Activated T-helper 1 cell treated with anti-CD3 and anti-CD28 coated beads, Interleukin-12 subunit alpha, Interleukin-12 subunit beta, Interleukin-2, Interleukin-4 antibody, amounts not matched to agents 30 ng/mL and 10 ng/mL and 1 ng/mL, durations not matched to agents 14 hours and 24 hours and 36 hours (primary cell): ENCODE data around the gene MCC. TPM values are rescaled to one million over a fixed set of nuclear protein-coding genes. Genes with fewer than 3 reads are reported as not detected.

Source experiments
- DNase-seq: peaks from one replicate; pipeline ENCODE4 v3.0.0; 2021; ENCODE audit warnings: low spot score
- H3K27ac Mint-ChIP-seq: one replicate; pipeline ENCODE4 v1.8.0; 2021; ENCODE audit warnings: mild to moderate bottlenecking, mixed read lengths
- H3K27me3 Mint-ChIP-seq: one replicate; pipeline ENCODE4 v1.8.0; 2022; ENCODE audit warnings: mild to moderate bottlenecking, moderate library complexity, mixed read lengths; ENCODE audit not compliant: insufficient read depth
- H3K36me3 Mint-ChIP-seq: one replicate; pipeline ENCODE4 v1.8.0; 2021; ENCODE audit warnings: low read depth, mixed read lengths
- H3K4me1 Mint-ChIP-seq: one replicate; pipeline ENCODE4 v1.8.0; 2021; ENCODE audit warnings: low read depth, mixed read lengths
- H3K4me3 Mint-ChIP-seq: one replicate; pipeline ENCODE4 v1.8.0; 2021; ENCODE audit warnings: mild to moderate bottlenecking, moderate library complexity, mixed read lengths
- H3K9me3 Mint-ChIP-seq: one replicate; pipeline ENCODE4 v1.8.0; 2021; ENCODE audit warnings: mixed read lengths
- intact Hi-C: fragments of 100-400 bp; cut with micrococcal nuclease; formaldehyde crosslinking; loops from one replicate; pipeline ENCODE4 v1.15.1; 2024
- total RNA-seq: library from RNA; stranded (reverse); gene quantifications from 2 replicates; pipeline ENCODE4 v1.2.3, GENCODE V29; 2022

MCC gene
- total RNA-seq, 1 donor from 2014 or later: 1.3 TPM

DNA sequence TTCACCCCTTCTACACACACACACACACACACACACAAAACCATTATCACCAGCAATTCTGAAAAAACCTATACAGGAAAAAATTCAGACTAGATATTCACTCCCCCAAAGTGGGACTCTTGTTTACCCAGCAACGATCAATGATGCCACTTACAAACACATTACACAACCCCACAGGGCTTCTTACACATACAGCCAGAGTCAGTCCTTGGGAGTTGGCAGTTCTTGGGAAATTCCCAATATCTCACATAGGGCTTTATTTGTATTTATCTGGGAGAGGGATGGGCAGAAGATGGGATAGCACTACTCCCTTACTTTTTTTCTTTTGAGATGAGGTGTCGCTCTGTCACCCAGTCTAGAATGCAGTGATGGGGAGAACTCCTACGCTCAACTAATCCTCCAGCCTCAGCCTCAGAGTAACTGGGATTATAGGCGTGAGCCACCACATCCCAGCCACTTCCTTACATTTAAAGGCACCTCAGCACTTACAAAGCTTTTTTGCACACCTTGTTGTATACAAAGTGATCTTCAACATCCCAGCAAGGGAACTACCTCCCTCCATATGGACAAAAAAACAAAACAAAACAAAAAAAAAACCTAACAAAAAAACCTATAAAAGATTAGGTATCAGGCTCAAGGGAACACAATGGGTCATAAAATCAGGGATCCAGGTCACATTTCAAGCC lies 221.9 kb downstream of the MCC start:
- H3K9me3 Mint-ChIP-seq: no peaks in the 10 kb centered on the region
- intact Hi-C loops: no loop called here
- H3K36me3 Mint-ChIP-seq: no peaks in the 10 kb centered on the region

DNA sequence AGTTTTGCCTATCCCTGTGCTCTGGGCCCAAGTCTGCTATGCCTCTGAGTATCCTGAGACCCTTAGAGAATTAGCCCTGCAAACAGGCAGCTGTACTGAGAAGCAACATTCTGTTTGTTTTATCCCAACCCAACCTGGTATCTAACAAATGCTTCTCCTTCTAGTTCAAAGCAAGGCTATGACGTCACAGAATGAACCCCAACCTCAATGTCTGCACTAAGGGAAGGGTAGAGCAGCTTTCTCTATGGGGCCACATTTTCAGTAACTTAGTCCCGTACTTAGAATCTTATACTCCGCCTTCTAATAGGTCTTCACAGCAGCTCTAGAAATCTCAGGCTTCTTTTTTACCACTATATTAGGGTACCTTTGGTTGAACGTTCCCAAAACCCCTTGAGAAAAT lies 223.1 kb downstream of the MCC start:
- no peak overlapping the region for H3K27ac Mint-ChIP-seq
- peaks cover 9% of the 10 kb centered on the region for H3K27me3 Mint-ChIP-seq
- no peak overlapping the region for H3K4me3 Mint-ChIP-seq
- DNase-seq: no peak
- no peaks in the 10 kb centered on the region for H3K4me1 Mint-ChIP-seq
- no peaks in the 10 kb centered on the region for H3K36me3 Mint-ChIP-seq
- intact Hi-C loops: no loop called here
- H3K9me3 Mint-ChIP-seq: no peaks in the 10 kb centered on the region

More for the DNA sequence above, 221.9 kb downstream of the MCC start:
- Mint-ChIP-seq H3K4me1 (no peaks in the 10 kb centered on the region), H3K4me3 (no peak overlapping the region), H3K27ac (no peak overlapping the region), H3K27me3 (peaks cover 9% of the 10 kb centered on the region)
- no peak for DNase-seq

DNA sequence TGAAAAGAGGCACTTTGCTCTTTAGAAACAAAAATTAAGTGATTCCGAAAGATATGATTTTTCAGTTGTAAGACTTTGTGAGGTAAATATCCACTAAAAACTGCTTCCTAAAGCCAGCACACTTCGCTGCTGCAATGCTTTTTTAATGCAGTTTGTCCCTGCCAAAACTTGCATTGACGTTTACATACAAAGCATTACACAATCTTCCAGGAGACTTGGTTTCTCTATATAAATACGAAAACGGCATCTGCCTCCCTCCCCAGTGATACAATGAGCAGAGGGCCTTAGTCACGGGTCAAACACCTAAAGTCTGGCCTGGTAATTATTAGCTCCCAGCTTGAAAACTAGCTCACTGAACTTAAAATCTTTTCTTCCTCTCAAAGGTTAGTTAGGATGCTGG lies 224.2 kb downstream of the MCC start:
- DNase-seq: no peak
- H3K4me3 Mint-ChIP-seq: no peak overlapping the region
- H3K9me3 Mint-ChIP-seq: no peaks in the 10 kb centered on the region
- intact Hi-C loops: no loop called here
- no peaks in the 10 kb centered on the region for H3K4me1 Mint-ChIP-seq
- no peak overlapping the region for H3K27ac Mint-ChIP-seq
- H3K27me3 Mint-ChIP-seq: peaks cover 9% of the 10 kb centered on the region
- no peaks in the 10 kb centered on the region for H3K36me3 Mint-ChIP-seq

DNA sequence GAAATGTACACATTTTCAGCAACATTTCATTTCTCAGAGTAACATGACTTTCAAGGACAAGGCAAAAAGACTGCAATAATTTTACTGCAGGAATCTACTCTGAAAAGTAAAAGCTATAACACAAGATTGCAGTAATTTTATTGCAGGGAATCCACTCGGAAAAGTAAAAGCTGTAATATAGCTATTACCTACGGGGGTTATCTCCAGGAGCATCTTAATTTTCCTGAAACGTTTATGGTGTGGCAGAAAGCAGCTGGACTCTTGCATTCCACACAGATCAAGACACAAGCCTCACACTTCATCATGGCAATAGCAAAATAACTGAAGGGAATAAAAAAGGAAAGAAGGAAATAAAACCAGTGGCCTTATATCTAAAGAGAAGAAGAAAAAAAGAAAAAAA lies 224.7 kb downstream of the MCC start:
- intact Hi-C loops: no loop called here
- Mint-ChIP-seq H3K27me3 (peaks cover 9% of the 10 kb centered on the region), H3K4me1 (no peaks in the 10 kb centered on the region), H3K4me3 (no peak overlapping the region), H3K36me3 (no peaks in the 10 kb centered on the region), H3K27ac (no peak overlapping the region), H3K9me3 (no peaks in the 10 kb centered on the region)
- DNase-seq: no peak

DNA sequence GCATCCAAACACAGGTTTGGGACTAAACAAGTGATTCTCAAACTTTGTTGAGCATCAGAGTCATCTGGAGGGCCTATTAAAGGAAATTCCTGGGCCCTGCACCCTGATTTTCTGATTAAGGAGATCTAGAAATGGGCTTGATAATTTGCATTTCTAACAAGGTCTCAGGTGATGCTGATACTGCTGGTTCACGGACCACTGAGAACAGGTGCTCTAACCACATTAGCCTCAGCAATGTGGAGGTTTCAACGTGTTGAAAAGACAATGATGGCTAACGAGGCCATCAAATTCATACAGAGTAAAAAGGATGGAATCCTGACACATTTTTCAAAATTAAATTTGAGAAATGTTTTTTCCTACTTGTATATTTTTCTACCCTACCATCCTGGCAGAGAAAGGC lies 225.6 kb downstream of the MCC start:
- no peaks in the 10 kb centered on the region for H3K36me3 Mint-ChIP-seq
- H3K27me3 Mint-ChIP-seq: peaks cover 6% of the 10 kb centered on the region
- H3K4me1 Mint-ChIP-seq: no peaks in the 10 kb centered on the region
- H3K27ac Mint-ChIP-seq: no peak overlapping the region
- DNase-seq: no peak
- H3K4me3 Mint-ChIP-seq: no peak overlapping the region
- intact Hi-C loops: no loop called here
- no peaks in the 10 kb centered on the region for H3K9me3 Mint-ChIP-seq

DNA sequence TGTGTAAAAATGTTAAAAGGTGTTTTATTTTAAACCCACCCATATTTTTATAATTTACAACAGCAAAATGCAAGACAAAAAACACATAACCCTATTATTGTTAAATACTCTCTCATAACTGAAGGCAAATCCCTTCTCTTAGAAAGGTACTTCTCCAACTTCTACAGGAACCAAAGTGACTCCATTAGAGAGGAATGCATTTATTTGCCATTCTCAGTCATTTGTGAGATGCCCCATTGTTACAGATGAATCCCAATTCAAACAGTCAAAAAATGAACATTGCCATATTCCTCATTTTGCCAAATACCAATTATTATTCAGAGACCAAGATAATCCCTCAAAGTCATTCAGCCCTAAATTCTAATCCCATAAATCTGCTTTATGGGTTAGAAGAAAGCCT lies 229.2 kb downstream of the MCC start:
- Mint-ChIP-seq H3K27ac (no peak overlapping the region), H3K27me3 (peaks cover 3% of the 10 kb centered on the region), H3K4me3 (no peak overlapping the region), H3K36me3 (no peaks in the 10 kb centered on the region), H3K4me1 (no peaks in the 10 kb centered on the region), H3K9me3 (no peaks in the 10 kb centered on the region)
- intact Hi-C loops: no loop called here
- DNase-seq: no peak

DNA sequence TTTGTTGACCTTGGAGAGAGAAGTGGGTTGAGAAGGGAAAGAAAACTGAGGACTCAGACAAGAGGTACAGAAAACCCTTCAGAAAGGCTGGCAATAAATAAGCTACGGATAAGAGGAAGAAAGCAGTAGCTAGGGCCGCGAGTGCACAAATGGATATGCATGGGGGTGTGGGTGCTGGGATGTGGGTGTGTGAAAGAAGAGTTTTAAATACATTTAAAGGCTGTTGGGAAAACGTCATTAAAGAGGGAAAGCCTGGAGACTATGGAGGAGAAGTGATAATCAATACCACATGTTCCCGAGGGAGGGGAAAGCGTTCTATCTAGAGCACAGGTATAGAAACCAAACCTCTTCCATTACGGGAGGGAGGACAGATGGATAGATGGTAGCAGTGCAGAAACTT lies 230.7 kb downstream of the MCC start:
- no peak overlapping the region for H3K4me3 Mint-ChIP-seq
- H3K4me1 Mint-ChIP-seq: no peaks in the 10 kb centered on the region
- H3K9me3 Mint-ChIP-seq: no peaks in the 10 kb centered on the region
- no peak overlapping the region for H3K27ac Mint-ChIP-seq
- peaks cover 6% of the 10 kb centered on the region for H3K27me3 Mint-ChIP-seq
- DNase-seq: no peak
- intact Hi-C loops: no loop called here
- H3K36me3 Mint-ChIP-seq: no peaks in the 10 kb centered on the region

DNA sequence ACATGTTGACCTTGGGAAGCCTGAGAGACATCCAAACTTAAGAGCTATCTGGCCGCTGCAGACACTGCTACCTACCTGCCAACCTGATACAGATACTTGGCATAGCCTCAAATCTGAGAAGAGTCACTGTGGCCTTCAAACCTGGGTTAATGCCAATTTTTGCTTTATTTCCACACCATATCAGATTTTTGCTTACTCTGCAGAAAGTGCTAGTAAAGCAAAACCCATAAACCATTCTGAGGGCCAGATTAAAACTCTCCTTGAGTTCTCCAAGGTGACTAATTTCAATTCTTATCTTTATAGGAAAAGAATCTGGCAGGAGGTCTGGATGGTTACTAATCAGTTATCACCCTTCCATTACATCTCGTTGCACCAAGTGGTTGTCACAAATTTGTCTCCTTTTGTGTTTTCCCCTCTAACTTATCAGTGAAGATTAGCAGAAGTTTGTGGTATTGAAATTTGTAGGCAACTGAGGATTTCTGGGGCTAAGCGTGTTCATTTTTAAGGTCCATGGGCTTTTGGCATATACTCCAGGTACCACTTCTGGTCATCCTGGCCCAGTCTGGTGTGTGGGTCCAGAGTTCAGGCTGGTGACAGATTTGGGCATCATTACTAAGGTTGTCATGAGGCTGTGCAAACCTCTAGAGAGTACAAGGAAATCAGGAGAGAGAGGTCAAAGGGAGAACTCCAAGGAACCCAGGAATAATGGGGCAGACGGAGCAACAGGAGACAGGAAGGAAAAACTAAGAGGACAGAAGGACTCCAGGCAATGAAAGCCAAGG lies 231.4 kb downstream of the MCC start:
- intact Hi-C loops: no loop called here
- no peaks in the 10 kb centered on the region for H3K36me3 Mint-ChIP-seq
- no peak overlapping the region for H3K27ac Mint-ChIP-seq
- no peak for DNase-seq
- no peak overlapping the region for H3K4me3 Mint-ChIP-seq
- no peaks in the 10 kb centered on the region for H3K9me3 Mint-ChIP-seq
- peaks cover 6% of the 10 kb centered on the region for H3K27me3 Mint-ChIP-seq
- no peaks in the 10 kb centered on the region for H3K4me1 Mint-ChIP-seq

DNA sequence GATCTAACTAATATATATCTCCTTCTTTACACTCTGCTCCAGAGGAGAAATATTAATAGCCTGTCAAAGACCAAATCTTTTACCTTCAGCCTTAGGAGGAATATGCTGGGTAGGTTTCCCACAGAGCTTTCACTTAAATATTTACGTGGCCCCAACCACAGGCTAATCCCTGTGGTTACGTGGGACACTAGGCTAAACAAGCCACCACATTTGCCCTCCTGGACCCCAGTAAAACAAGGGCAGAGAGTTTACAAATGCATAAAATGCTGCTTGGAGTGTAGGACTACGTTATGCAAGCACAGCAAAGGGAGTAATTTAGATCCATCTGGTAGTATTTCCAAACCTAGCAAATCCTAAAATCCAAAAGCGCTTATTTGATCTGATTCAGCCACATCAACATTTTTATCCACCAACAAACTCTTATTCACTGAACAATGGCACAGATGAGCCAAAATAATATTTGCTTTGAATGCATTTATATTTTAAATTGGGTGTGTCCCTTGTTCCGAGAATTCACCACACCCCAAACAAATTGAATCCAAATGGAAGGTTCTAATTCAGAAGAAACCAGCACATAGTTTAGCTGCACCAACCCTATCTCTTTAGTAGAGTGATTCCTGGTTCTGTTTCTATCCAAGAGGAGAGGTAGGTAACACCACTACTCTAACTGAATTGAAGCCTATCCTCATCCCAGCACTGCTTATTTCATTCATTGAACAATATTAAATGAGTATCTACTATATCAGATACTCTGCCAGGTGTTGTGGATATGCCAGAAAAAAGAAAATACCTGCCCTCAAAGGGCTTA lies 232.5 kb downstream of the MCC start:
- Mint-ChIP-seq H3K4me3 (no peak overlapping the region), H3K4me1 (no peaks in the 10 kb centered on the region), H3K27me3 (peaks cover 6% of the 10 kb centered on the region), H3K9me3 (no peaks in the 10 kb centered on the region), H3K27ac (no peak overlapping the region), H3K36me3 (no peaks in the 10 kb centered on the region)
- no peak for DNase-seq
- intact Hi-C loops: no loop called here

DNA sequence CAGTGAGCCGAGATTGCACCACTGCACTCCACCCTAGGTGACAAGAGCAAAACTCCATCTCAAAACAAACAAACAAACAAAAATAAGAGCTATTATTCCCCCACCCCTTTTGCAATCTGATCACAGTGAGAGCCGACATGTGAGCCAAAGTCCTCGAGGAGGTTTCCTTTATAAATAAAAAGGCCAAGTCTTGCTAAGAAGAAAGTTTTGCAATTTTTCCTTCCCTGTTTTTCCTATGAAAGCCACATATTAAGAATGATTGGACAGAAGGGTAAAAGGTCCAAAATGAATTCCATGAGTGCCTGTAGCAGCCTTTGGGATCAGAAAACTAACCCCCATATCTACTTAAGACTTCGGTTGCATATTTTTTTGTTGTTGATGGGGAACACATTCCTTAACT lies 233.1 kb downstream of the MCC start:
- Mint-ChIP-seq H3K9me3 (no peaks in the 10 kb centered on the region), H3K4me3 (no peak overlapping the region), H3K27me3 (peaks cover 6% of the 10 kb centered on the region), H3K36me3 (no peaks in the 10 kb centered on the region), H3K27ac (no peak overlapping the region), H3K4me1 (no peaks in the 10 kb centered on the region)
- intact Hi-C loops: no loop called here
- no peak for DNase-seq

DNA sequence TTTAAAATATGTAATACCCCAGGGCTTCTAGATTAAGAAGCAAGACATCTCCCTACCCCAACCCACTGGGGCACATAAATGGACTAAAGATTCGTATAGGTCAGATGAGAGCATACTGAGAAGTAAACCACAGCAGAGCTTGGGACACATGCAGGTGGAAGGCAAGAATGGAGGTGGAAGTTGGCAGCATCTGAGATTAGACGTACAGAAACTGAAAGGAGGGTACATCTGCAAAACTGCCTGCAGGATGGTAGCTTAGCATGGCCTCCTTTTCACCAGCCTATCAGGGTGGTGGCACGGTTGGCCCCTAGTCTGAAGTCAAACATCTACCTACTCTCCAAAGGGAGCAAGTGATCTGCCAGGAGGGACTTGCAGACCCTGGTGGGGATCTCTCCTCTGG lies 235.2 kb downstream of the MCC start:
- DNase-seq: no peak
- intact Hi-C loops: no loop called here
- Mint-ChIP-seq H3K4me3 (no peak overlapping the region), H3K27ac (no peak overlapping the region), H3K9me3 (no peaks in the 10 kb centered on the region), H3K4me1 (no peaks in the 10 kb centered on the region), H3K36me3 (no peaks in the 10 kb centered on the region), H3K27me3 (peaks cover 6% of the 10 kb centered on the region)

DNA sequence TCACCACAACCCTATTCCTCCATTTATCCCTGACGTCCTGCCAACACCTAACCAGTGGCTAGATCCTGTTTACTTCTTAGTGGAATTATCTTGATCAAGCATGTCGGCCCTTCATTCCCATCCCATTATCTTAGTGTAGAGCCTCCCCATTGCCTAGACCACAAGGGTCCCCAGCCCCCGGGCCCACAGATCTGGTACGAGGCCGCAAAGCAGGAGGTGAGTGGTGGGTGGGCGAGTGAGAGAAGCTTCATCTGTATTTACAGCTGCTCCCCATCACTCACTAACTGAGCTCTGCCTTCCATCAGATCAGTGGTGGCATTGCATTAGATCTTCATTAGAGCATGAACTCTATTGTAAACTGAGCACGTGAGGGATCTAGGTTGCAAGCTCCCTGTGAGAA lies 236.2 kb downstream of the MCC start:
- Mint-ChIP-seq H3K36me3 (no peaks in the 10 kb centered on the region), H3K9me3 (no peaks in the 10 kb centered on the region), H3K4me1 (no peaks in the 10 kb centered on the region), H3K27me3 (peaks cover 6% of the 10 kb centered on the region), H3K4me3 (no peak overlapping the region), H3K27ac (no peak overlapping the region)
- intact Hi-C loops: no loop called here
- DNase-seq: no peak

DNA sequence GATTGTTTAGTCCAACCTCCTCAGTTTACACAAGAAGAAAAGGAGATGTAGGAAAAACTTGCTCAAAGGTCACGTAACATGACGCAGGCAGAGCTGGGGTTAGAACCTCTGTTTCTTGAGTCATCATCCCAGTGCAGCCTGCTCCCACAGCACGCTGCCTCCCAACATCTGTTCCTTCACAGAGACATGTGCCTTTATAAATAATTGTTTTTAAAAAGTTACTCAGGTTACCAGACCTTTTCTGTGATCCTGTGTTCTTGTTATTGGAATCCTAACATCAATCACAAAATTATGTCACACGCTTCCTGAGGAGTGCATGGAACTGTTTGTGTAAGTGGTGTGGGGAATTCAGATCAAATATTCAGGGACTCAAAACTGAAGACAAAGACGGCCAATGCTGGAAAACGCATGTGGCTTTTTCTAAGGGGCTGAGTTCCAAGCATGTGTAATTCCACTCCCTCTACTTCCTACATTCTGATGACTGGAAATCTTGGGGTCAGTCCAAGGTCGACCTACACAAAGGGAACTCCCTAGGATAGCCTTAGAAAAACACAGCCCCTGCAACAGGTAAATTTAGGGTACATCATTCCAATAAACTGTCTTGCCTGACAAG lies 237.8 kb downstream of the MCC start:
- no peak overlapping the region for H3K27ac Mint-ChIP-seq
- no peaks in the 10 kb centered on the region for H3K36me3 Mint-ChIP-seq
- H3K27me3 Mint-ChIP-seq: peaks cover 9% of the 10 kb centered on the region
- H3K4me1 Mint-ChIP-seq: no peaks in the 10 kb centered on the region
- intact Hi-C loops: no loop called here
- H3K4me3 Mint-ChIP-seq: no peak overlapping the region
- no peak for DNase-seq
- no peaks in the 10 kb centered on the region for H3K9me3 Mint-ChIP-seq
